IMR-90 (cell line): ENCODE data around the gene PRPF40B. TPM values are rescaled to one million over a fixed set of nuclear protein-coding genes. Genes with fewer than 3 reads are reported as not detected.

ENCODE experiments used
- ATAC-seq: fragments of 200-7000 bp; cut with Tn5 transposase; 2 replicates; pipeline ENCODE4 v1.9.1; 2020; ENCODE audit warnings: low read depth, mild to moderate bottlenecking, moderate library complexity
- BruUV-seq: library from RNA; stranded (reverse); fragments of 400-500 nt; replicated peaks from 2 replicates; lab custom pipeline; 2021; lab: Mats Ljungman, UMichigan
- CTCF ChIA-PET: fragments of 300-600 bp; formaldehyde crosslinking; extraction: SDS; loops from one replicate; lab custom pipeline; 2021; ENCODE audit warnings: antibody characterized with exemption; lab: Yijun Ruan, JAX
- POLR2A ChIA-PET: fragments of 300-600 bp; sonication (Branson Sonifier 250); formaldehyde crosslinking; loops from one replicate; lab custom pipeline; 2022; ENCODE audit warnings: antibody characterized with exemption; ENCODE audit not compliant: unreplicated experiment; lab: Charles Lee
- DNase-seq: peaks from one replicate; pipeline ENCODE4 v3.0.0; 2013
- H2AFZ ChIP-seq: replicated peaks from 2 replicates; pipeline ENCODE3; 2013; ENCODE audit warnings: low read length, mild to moderate bottlenecking; ENCODE audit not compliant: poor library complexity
- H2AK5ac ChIP-seq: 2 replicates; pipeline ENCODE4 v1.6.1; 2013; ENCODE audit warnings: low read depth, low read length, inconsistent platforms
- H2AK9ac ChIP-seq: replicated peaks from 2 replicates; pipeline ENCODE3; 2013; ENCODE audit warnings: mild to moderate bottlenecking, low read depth, low read length, moderate library complexity; ENCODE audit not compliant: poor library complexity
- H2BK120ac ChIP-seq: 2 replicates; pipeline ENCODE4 v1.6.1; 2013; ENCODE audit warnings: low read depth, low read length, inconsistent platforms
- H2BK15ac ChIP-seq: 3 replicates; pipeline ENCODE4 v1.6.1; 2013; ENCODE audit warnings: low read depth, low read length, inconsistent platforms
- H2BK20ac ChIP-seq: 2 replicates; pipeline ENCODE4 v1.6.1; 2013; ENCODE audit warnings: low read depth, mild to moderate bottlenecking, inconsistent platforms, low read length, moderate library complexity
- H2BK5ac ChIP-seq: 2 replicates; pipeline ENCODE4 v1.6.1; 2013; ENCODE audit warnings: mild to moderate bottlenecking, low read depth, low read length, inconsistent platforms; ENCODE audit not compliant: poor library complexity, severe bottlenecking
- H3K14ac ChIP-seq: replicated peaks from 2 replicates; pipeline ENCODE4 v1.6.1; 2013; ENCODE audit warnings: low read depth, low read length, inconsistent platforms
- H3K18ac ChIP-seq: 2 replicates; pipeline ENCODE4 v1.6.1; 2013; ENCODE audit warnings: low read depth, low read length, control low read depth
- H3K23ac ChIP-seq: 2 replicates; pipeline ENCODE4 v1.6.1; 2013; ENCODE audit warnings: low read depth, low read length, inconsistent platforms
- H3K27ac ChIP-seq: 2 replicates; pipeline ENCODE4 v1.5.1; 2013; ENCODE audit warnings: mild to moderate bottlenecking, control low read depth, low read length; ENCODE audit not compliant: insufficient read depth
- H3K27me3 ChIP-seq: 2 replicates; pipeline ENCODE4 v1.6.1; 2013; ENCODE audit warnings: low read length; ENCODE audit not compliant: control insufficient read depth, insufficient read depth
- H3K36me3 ChIP-seq: 2 replicates; pipeline ENCODE4 v1.6.1; 2013; ENCODE audit warnings: low read length, mixed read lengths; ENCODE audit not compliant: control insufficient read depth, insufficient read depth
- H3K4ac ChIP-seq: 2 replicates; pipeline ENCODE4 v1.6.1; 2013; ENCODE audit warnings: low read depth, low read length, inconsistent platforms
- H3K4me1 ChIP-seq: 2 replicates; pipeline ENCODE4 v1.6.1; 2013; ENCODE audit warnings: low read length, mixed read lengths; ENCODE audit not compliant: control insufficient read depth, insufficient read depth
- H3K4me2 ChIP-seq: 2 replicates; pipeline ENCODE4 v1.6.1; 2013; ENCODE audit warnings: low read depth, mild to moderate bottlenecking, control low read depth, low read length, moderate library complexity
- H3K4me3 ChIP-seq: 2 replicates; pipeline ENCODE4 v1.5.1; 2013; ENCODE audit warnings: low read depth, mild to moderate bottlenecking, control low read depth, low read length, moderate library complexity; ENCODE audit not compliant: insufficient read depth
- H3K56ac ChIP-seq: 2 replicates; pipeline ENCODE4 v1.6.1; 2013; ENCODE audit warnings: low read length, inconsistent platforms; ENCODE audit not compliant: insufficient read depth; ENCODE audit errors: extremely low read depth
- H3K79me1 ChIP-seq, 2 experiments: 2 replicates each; pipeline ENCODE4 v1.6.1; 2013; ENCODE audit warnings: low read length in 2 of 2, inconsistent platforms in 1 of 2, low read depth in 1 of 2
- H3K9ac ChIP-seq: 2 replicates; pipeline ENCODE4 v1.6.1; 2013; ENCODE audit warnings: low read depth, low read length, control low read depth
- H3K9me1 ChIP-seq: 2 replicates; pipeline ENCODE4 v1.6.1; 2013; ENCODE audit warnings: low read length, inconsistent platforms; ENCODE audit not compliant: insufficient read depth
- H3K9me3 ChIP-seq: 2 replicates; pipeline ENCODE4 v1.6.1; 2013; ENCODE audit warnings: low read length; ENCODE audit not compliant: control insufficient read depth, insufficient read depth
- H4K20me1 ChIP-seq: 2 replicates; pipeline ENCODE4 v1.6.1; 2013; ENCODE audit warnings: low read length, inconsistent platforms; ENCODE audit not compliant: insufficient read depth
- H4K5ac ChIP-seq: 2 replicates; pipeline ENCODE4 v1.6.1; 2013; ENCODE audit warnings: mild to moderate bottlenecking, low read depth, low read length, control low read depth
- H4K8ac ChIP-seq, 2 experiments: 2 replicates each; pipeline ENCODE4 v1.6.1; 2013; ENCODE audit warnings: low read depth in 2 of 2, low read length in 2 of 2, control low read depth in 1 of 2, inconsistent platforms in 1 of 2
- H4K91ac ChIP-seq: 2 replicates; pipeline ENCODE4 v1.6.1; 2013; ENCODE audit warnings: low read depth, low read length, inconsistent platforms; ENCODE audit not compliant: insufficient read depth
- CEBPB ChIP-seq: IDR thresholded peaks from 2 replicates; pipeline ENCODE4 v1.6.1; 2012; ENCODE audit warnings: low read depth, low read length, improper control_type of control experiment
- CHD1 ChIP-seq: IDR thresholded peaks from 2 replicates; pipeline ENCODE4 v1.6.1; 2012; ENCODE audit warnings: low read depth, low read length, improper control_type of control experiment
- CTCF ChIP-seq: conservative IDR thresholded peaks from 2 replicates; pipeline ENCODE4 v1.5.1; 2012; ENCODE audit warnings: mild to moderate bottlenecking, low read depth, low read length, improper control_type of control experiment
- ELK1 ChIP-seq: fragments of 150-350 bp; IDR thresholded peaks from 2 replicates; pipeline ENCODE4 v1.6.1; 2016; ENCODE audit warnings: low read depth, mild to moderate bottlenecking, low read length, moderate library complexity, borderline replicate concordance
- FOS ChIP-seq: fragments of 150-350 bp; IDR thresholded peaks from 2 replicates; pipeline ENCODE4 v1.6.1; 2016; ENCODE audit warnings: low read depth, low read length
- MAFK ChIP-seq: IDR thresholded peaks from 2 replicates; pipeline ENCODE4 v1.6.1; 2012; ENCODE audit warnings: low read depth, low read length, improper control_type of control experiment
- MAZ ChIP-seq: IDR thresholded peaks from 2 replicates; pipeline ENCODE4 v1.6.1; 2012; ENCODE audit warnings: low read depth, mild to moderate bottlenecking, low read length, improper control_type of control experiment, moderate library complexity, borderline replicate concordance
- MXI1 ChIP-seq: IDR thresholded peaks from 2 replicates; pipeline ENCODE4 v1.6.1; 2012; ENCODE audit warnings: low read depth, mild to moderate bottlenecking, low read length, moderate library complexity, borderline replicate concordance
- NFE2L2 ChIP-seq: fragments of 150-350 bp; IDR thresholded peaks from 2 replicates; pipeline ENCODE4 v1.6.1; 2016; ENCODE audit warnings: low read depth, mild to moderate bottlenecking, low read length
- POLR2A ChIP-seq: IDR thresholded peaks from 2 replicates; pipeline ENCODE4 v1.6.1; 2012; ENCODE audit warnings: mild to moderate bottlenecking, low read depth, low read length
- RAD21 ChIP-seq: IDR thresholded peaks from 2 replicates; pipeline ENCODE4 v1.6.1; 2012; ENCODE audit warnings: low read length, improper control_type of control experiment
- RCOR1 ChIP-seq: IDR thresholded peaks from 2 replicates; pipeline ENCODE4 v1.6.1; 2012; ENCODE audit warnings: mild to moderate bottlenecking, low read length, improper control_type of control experiment; ENCODE audit not compliant: insufficient replicate concordance
- RFX5 ChIP-seq: IDR thresholded peaks from 2 replicates; pipeline ENCODE4 v1.8.0; 2012; ENCODE audit warnings: low read depth, mild to moderate bottlenecking, low read length, moderate library complexity
- SMC3 ChIP-seq: fragments of 150-350 bp; IDR thresholded peaks from 2 replicates; pipeline ENCODE4 v1.6.1; 2016; ENCODE audit warnings: low read depth, mild to moderate bottlenecking, antibody characterized with exemption, low read length, moderate library complexity
- USF2 ChIP-seq: fragments of 150-350 bp; IDR thresholded peaks from 2 replicates; pipeline ENCODE4 v1.6.1; 2017; ENCODE audit warnings: mild to moderate bottlenecking, antibody characterized with exemption, low read length, low read depth
- WGBS, 2 experiments: methylation state at CpG; one replicate each; pipeline versions ENCODE4 v1.1.5 to v1.1.7; 2013; ENCODE audit warnings: missing lambda C conversion rate in 2 of 2; ENCODE audit not compliant: insufficient read length in 1 of 2; ENCODE audit errors: extremely low coverage in 2 of 2; 5-methylcytosine and 5-hydroxymethylcytosine counted together
- dilution Hi-C: fragments of 300-500 bp; cut with HindIII; formaldehyde crosslinking; loops from one replicate; pipeline ENCODE4 v1.14.3; 2018; ENCODE audit warnings: low sequenced_read_pairs; ENCODE audit not compliant: unreplicated experiment
- in situ Hi-C: fragments of 300-500 bp; cut with MboI; formaldehyde crosslinking; loops from 3 replicates; pipeline ENCODE4 v1.14.3; 2019; ENCODE audit warnings: low sequenced_read_pairs, inconsistent platforms, mixed read lengths
- intact Hi-C: fragments of 100-400 bp; cut with micrococcal nuclease; formaldehyde crosslinking; loops from 2 replicates; pipeline ENCODE4 v1.10.0; 2022
- polyA plus RNA-seq, 3 experiments: library from polyadenylated mRNA; depleted of rRNA; stranded (reverse); fragments of >200 nt; gene quantifications; 2 replicates each; pipeline ENCODE4 v1.2.3, GENCODE V29; 2012; ENCODE audit warnings: low replicate concordance in 1 of 3
- total RNA-seq: library from RNA; depleted of rRNA; stranded (reverse); fragments of >200 nt; gene quantifications from 2 replicates; pipeline ENCODE4 v1.2.3, GENCODE V29; 2012

PRPF40B gene
- total and polyA plus RNA-seq, 2 of the 4 experiments (the other 2 are of a cell fraction): 5.0 to 11.8 TPM

- WGBS, 2 experiments: no CpG with 5 or more reads among the region's 1 CpG
- in situ Hi-C loops: no loop called here
- no peak overlapping the region for H3K18ac ChIP-seq
- no peak overlapping the region for H3K4ac ChIP-seq
- no peaks in the 10 kb centered on the region for H3K4me1 ChIP-seq
- H3K4me2 ChIP-seq: no peak overlapping the region
- no peak overlapping the region for H3K14ac ChIP-seq
- no peak overlapping the region for H2BK20ac ChIP-seq
- ATAC-seq (no peak), DNase-seq (no peak)
- CTCF ChIA-PET: interaction anchor here (0.9 kb wide), 1 partner anchor 19 kb away, joined by 3 read pairs; the partner anchor contains the start of gene PRPF40B
- H3K9me1 ChIP-seq: no peaks in the 10 kb centered on the region; the same call in 1 of the 2 replicates
- no peaks in the 10 kb centered on the region for H3K27me3 ChIP-seq
- no peaks in the 10 kb centered on the region for H4K20me1 ChIP-seq
- POLR2A ChIA-PET: no interaction called here
- no peak overlapping the region for H4K8ac ChIP-seq
- H4K5ac ChIP-seq: no peak overlapping the region
- no peak overlapping the region for H2BK120ac ChIP-seq
- no peak overlapping the region for H2BK5ac ChIP-seq
- dilution Hi-C loops: no loop called here
- H3K9me3 ChIP-seq: no peaks in the 10 kb centered on the region
- H2AK9ac ChIP-seq: no peak overlapping the region
- H3K23ac ChIP-seq: no peak overlapping the region
- no peak overlapping the region for H3K9ac ChIP-seq
- no peaks in the 10 kb centered on the region for H3K36me3 ChIP-seq
- no peak overlapping the region for H3K4me3 ChIP-seq
- TF ChIP-seq MXI1 (no peak), RAD21 (no peak), CHD1 (no peak), NFE2L2 (no peak), ELK1 (no peak), SMC3 (no peak), POLR2A (no peak), USF2 (no peak), MAZ (no peak), CEBPB (no peak), FOS (no peak), RCOR1 (no peak), RFX5 (no peak), MAFK (no peak), CTCF (no peak)
- H3K56ac ChIP-seq: no peak overlapping the region
- BruUV-seq: no TSS peak
- H4K91ac ChIP-seq: no peak overlapping the region
- H2AK5ac ChIP-seq: no peak overlapping the region
- no peaks in the 10 kb centered on the region for H3K79me1 ChIP-seq
- H2AFZ ChIP-seq: no peak overlapping the region
- H2BK15ac ChIP-seq: no peak overlapping the region
- intact Hi-C loops: no loop called here
- no peak overlapping the region for H3K27ac ChIP-seq
Measured at GRCh38 chr12:49603721-49604120, 19.6 kb upstream of the PRPF40B start.
